ENCODE data around the gene PDZD2.

DNA sequence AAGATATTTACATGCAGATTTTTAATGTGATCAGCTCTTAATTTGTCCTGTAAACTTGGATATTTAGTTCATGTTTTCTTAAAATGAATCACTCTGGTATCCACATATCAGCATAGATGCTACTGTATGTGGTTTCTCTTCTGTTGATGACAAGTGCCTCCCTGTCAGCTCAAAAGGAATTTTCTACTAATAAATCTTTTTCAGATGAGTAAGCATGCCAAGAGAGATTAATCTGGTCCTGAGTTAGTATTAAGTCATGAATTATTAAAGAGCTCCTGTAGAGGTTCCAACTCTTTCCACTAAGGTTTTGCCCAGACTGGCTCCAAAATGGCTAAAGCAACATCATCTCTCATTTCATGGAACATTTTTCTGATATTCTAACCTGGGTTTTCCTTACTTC is 406.0 kb downstream of the PDZD2 start:
- TF ChIP-seq EZH2 (IDR thresholded peaks at IDR 0.05; ENCODE audit: borderline replicate concordance, low read depth, low read length, poor library complexity, severe bottlenecking), result no peak
- TF ChIP-seq, protein P1, sequence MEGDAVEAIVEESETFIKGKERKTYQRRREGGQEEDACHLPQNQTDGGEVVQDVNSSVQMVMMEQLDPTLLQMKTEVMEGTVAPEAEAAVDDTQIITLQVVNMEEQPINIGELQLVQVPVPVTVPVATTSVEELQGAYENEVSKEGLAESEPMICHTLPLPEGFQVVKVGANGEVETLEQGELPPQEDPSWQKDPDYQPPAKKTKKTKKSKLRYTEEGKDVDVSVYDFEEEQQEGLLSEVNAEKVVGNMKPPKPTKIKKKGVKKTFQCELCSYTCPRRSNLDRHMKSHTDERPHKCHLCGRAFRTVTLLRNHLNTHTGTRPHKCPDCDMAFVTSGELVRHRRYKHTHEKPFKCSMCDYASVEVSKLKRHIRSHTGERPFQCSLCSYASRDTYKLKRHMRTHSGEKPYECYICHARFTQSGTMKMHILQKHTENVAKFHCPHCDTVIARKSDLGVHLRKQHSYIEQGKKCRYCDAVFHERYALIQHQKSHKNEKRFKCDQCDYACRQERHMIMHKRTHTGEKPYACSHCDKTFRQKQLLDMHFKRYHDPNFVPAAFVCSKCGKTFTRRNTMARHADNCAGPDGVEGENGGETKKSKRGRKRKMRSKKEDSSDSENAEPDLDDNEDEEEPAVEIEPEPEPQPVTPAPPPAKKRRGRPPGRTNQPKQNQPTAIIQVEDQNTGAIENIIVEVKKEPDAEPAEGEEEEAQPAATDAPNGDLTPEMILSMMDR (conservative IDR thresholded peaks at IDR 0.05; ENCODE audit: low read depth, low read length), result no peak
